Activated B cell treated with CpG ODN at 0.5 μM for 24 hours (primary cell): ENCODE data around the gene SOX6. TPM values are rescaled to one million over a fixed set of nuclear protein-coding genes. Genes with fewer than 3 reads are reported as not detected.

Experiments used
- ATAC-seq: fragments of 200-7000 bp; cut with Tn5 transposase; one replicate; pipeline ENCODE4 v1.10.0; 2021; ENCODE audit warnings: low read depth, mild to moderate bottlenecking, moderate library complexity
- CTCF ChIA-PET: fragments of 350-600 bp; sonication (Branson Sonifier 250); formaldehyde crosslinking; loops from one replicate; lab custom pipeline; 2021; ENCODE audit warnings: antibody characterized with exemption; lab: Charles Lee
- POLR2A ChIA-PET: fragments of 350-600 bp; sonication (Branson Sonifier 250); formaldehyde crosslinking; loops from one replicate; lab custom pipeline; 2021; ENCODE audit warnings: antibody characterized with exemption; lab: Charles Lee
- DNase-seq: peaks from one replicate; pipeline ENCODE4 v3.0.0; 2022
- H3K27ac Mint-ChIP-seq: one replicate; pipeline ENCODE4 v1.8.0; 2020; ENCODE audit warnings: mixed read lengths
- H3K27me3 Mint-ChIP-seq: one replicate; pipeline ENCODE4 v1.8.0; 2021; ENCODE audit warnings: mixed read lengths
- H3K36me3 Mint-ChIP-seq: one replicate; pipeline ENCODE4 v1.8.0; 2021; ENCODE audit warnings: low read depth, mixed read lengths
- H3K4me1 Mint-ChIP-seq: one replicate; pipeline ENCODE4 v1.8.0; 2021; ENCODE audit warnings: mixed read lengths
- H3K4me3 Mint-ChIP-seq: one replicate; pipeline ENCODE4 v1.8.0; 2020; ENCODE audit warnings: mild to moderate bottlenecking, mixed read lengths
- H3K9me3 Mint-ChIP-seq: one replicate; pipeline ENCODE4 v1.8.0; 2020; ENCODE audit warnings: mixed read lengths
- intact Hi-C: fragments of 100-400 bp; cut with micrococcal nuclease; formaldehyde crosslinking; loops from one replicate; pipeline ENCODE4 v1.15.1; 2024
- total RNA-seq: library from RNA; stranded (reverse); gene quantifications from 2 replicates; pipeline ENCODE4 v1.2.3, GENCODE V29; 2022
- TF ChIP-seq, protein P1 (sequence below): fragments of 200-600 bp; IDR thresholded peaks from one replicate; pipeline ENCODE4 v1.8.0; 2022; ENCODE audit warnings: antibody characterized with exemption, mild to moderate bottlenecking

Gene SOX6
- total RNA-seq, 1 donor from 2014 or later = not detected

DNA sequence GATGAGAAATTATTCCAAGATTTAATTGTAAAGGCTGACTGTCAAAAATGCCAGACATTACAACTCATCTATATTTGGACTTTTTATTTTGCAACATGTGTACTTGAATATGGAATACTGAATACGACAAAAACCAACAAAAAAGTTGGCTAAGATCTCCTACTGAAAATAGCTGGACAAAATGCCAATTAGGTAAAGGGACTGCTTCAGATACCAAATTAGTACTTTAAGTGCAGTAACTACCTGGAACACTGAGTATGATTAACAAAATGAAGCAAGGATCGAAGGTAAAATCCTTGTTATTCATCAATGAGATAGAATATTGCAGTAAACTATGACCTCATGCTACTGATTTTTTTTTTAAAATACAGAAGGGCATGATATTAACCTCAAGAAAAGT is 173.8 kb downstream of the SOX6 start:
- no peaks in the 10 kb centered on the region for H3K36me3 Mint-ChIP-seq
- ATAC-seq = no peak
- H3K27me3 Mint-ChIP-seq = no peaks in the 10 kb centered on the region
- no peaks in the 10 kb centered on the region for H3K9me3 Mint-ChIP-seq
- H3K4me3 Mint-ChIP-seq = no peak overlapping the region
- intact Hi-C loops = no loop called here
- ChIA-PET POLR2A (no interaction called here), CTCF (no interaction called here)
- no peak overlapping the region for H3K27ac Mint-ChIP-seq
- no peaks in the 10 kb centered on the region for H3K4me1 Mint-ChIP-seq
- TF ChIP-seq, protein P1, sequence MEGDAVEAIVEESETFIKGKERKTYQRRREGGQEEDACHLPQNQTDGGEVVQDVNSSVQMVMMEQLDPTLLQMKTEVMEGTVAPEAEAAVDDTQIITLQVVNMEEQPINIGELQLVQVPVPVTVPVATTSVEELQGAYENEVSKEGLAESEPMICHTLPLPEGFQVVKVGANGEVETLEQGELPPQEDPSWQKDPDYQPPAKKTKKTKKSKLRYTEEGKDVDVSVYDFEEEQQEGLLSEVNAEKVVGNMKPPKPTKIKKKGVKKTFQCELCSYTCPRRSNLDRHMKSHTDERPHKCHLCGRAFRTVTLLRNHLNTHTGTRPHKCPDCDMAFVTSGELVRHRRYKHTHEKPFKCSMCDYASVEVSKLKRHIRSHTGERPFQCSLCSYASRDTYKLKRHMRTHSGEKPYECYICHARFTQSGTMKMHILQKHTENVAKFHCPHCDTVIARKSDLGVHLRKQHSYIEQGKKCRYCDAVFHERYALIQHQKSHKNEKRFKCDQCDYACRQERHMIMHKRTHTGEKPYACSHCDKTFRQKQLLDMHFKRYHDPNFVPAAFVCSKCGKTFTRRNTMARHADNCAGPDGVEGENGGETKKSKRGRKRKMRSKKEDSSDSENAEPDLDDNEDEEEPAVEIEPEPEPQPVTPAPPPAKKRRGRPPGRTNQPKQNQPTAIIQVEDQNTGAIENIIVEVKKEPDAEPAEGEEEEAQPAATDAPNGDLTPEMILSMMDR = no peak
- DNase-seq = no peak

DNA sequence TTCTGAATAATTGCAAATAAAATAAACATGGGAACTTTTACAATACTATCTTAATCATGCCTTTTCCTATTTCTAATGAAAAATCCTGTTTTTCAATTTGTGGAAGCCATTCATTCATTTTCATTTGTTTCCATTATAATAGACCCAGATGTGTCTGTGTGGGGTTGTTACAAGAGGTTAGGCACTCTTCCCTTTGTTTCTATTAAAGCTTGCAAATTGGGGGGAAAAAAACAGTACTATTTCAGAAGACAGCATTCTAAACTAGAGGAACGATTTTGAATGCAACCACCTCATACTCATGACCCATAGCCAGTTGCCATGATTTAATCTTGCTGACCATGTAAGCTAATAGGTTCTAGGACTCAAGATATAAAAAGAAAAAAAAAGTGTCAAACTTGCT is 175.5 kb downstream of the SOX6 start:
- no peaks in the 10 kb centered on the region for H3K4me1 Mint-ChIP-seq
- TF ChIP-seq, protein P1 = no peak

DNA sequence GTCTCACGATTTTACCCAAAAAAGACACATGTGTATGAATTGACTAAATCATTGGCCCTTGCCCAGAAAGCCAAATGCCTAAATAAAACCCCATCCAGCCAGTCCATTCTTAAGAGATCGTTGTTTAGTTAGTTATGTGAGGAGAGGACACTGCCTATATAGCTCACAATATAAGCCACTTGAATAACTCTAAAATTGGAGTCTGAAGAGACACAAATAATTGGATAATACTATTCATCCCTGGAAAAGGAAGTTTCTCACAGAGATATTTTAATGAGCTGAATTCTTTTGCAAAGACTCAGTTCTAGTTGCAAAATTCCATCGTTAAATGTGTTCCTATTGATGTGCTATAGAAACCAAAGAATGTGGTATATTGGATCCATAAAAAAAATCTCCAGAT is 176.7 kb downstream of the SOX6 start:
- intact Hi-C loops = no loop called here
- TF ChIP-seq, protein P1 = no peak
- DNase-seq = no peak
- ChIA-PET POLR2A (no interaction called here), CTCF (no interaction called here)
- Mint-ChIP-seq H3K4me1 (no peaks in the 10 kb centered on the region), H3K4me3 (no peak overlapping the region), H3K9me3 (peaks cover 2% of the 10 kb centered on the region), H3K36me3 (no peaks in the 10 kb centered on the region), H3K27ac (no peak overlapping the region), H3K27me3 (no peaks in the 10 kb centered on the region)
- no peak for ATAC-seq

More for the DNA sequence above, 175.5 kb downstream of the SOX6 start:
- no peak overlapping the region for H3K4me3 Mint-ChIP-seq
- intact Hi-C loops = no loop called here
- ATAC-seq = no peak
- CTCF ChIA-PET = no interaction called here
- peaks cover under 1% of the 10 kb centered on the region for H3K9me3 Mint-ChIP-seq
- POLR2A ChIA-PET = no interaction called here
- H3K27me3 Mint-ChIP-seq = no peaks in the 10 kb centered on the region
- DNase-seq = no peak
- H3K36me3 Mint-ChIP-seq = no peaks in the 10 kb centered on the region
- no peak overlapping the region for H3K27ac Mint-ChIP-seq

DNA sequence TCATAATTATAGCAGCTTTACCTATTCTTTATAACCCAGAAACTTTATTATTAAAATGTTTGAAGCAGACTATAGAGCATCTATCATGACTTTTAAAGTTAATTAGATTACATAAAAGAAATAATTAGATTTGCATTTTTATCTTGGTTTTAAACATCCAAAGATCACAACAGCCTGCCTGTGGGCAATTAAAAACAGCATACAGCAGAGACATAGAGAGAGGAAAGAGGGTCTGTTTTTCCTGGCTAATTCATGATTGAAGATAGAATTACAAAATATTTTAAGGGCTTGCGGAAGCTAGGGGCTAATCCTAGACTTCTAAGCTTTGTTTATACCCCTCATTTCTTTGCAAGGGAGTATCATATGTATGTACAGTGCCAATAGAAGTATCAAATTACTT is 178.1 kb downstream of the SOX6 start:
- Mint-ChIP-seq H3K36me3 (no peaks in the 10 kb centered on the region), H3K27ac (no peak overlapping the region), H3K27me3 (no peaks in the 10 kb centered on the region), H3K4me1 (no peaks in the 10 kb centered on the region), H3K9me3 (peaks cover 2% of the 10 kb centered on the region), H3K4me3 (no peak overlapping the region)
- no peak for DNase-seq
- ATAC-seq = no peak
- POLR2A ChIA-PET = no interaction called here
- intact Hi-C loops = no loop called here
- TF ChIP-seq, protein P1 = no peak
- CTCF ChIA-PET = no interaction called here

DNA sequence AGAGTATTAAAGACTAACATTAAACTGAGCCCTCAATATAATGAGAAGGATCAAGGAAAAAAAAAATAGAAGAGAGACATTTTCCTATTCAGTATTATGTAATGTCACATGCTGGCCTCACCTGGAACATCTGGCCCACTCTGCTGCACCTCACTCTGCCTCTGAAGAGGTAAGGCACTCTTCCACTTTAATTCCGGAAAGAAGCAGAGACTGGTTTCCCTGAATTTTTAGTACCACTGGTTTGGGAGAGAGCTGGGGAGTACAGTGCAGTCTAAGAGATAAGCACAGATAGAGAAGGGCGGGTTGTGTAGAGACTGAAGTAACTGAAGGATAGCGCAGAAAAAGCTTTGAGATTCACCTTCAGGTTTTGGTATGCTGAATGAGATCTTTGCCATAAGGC is 178.7 kb downstream of the SOX6 start:
- H3K36me3 Mint-ChIP-seq = no peaks in the 10 kb centered on the region
- H3K27ac Mint-ChIP-seq = no peak overlapping the region
- TF ChIP-seq, protein P1 = no peak
- DNase-seq (no peak), ATAC-seq (no peak)
- H3K4me1 Mint-ChIP-seq = no peaks in the 10 kb centered on the region
- intact Hi-C loops = no loop called here
- peaks cover 2% of the 10 kb centered on the region for H3K9me3 Mint-ChIP-seq
- no peaks in the 10 kb centered on the region for H3K27me3 Mint-ChIP-seq
- H3K4me3 Mint-ChIP-seq = no peak overlapping the region
- CTCF ChIA-PET = no interaction called here
- POLR2A ChIA-PET = no interaction called here
